Umbilical cord (tissue), 2 donors: ENCODE data around the gene KIFC1. TPM values are rescaled to one million over a fixed set of nuclear protein-coding genes. Genes with fewer than 3 reads are reported as not detected.

Experiments used
- DNase-seq: peaks from one replicate; pipeline ENCODE4 v3.0.0-alpha.2; 2015; ENCODE audit warnings: low spot score
- total RNA-seq: library from RNA; depleted of rRNA; stranded (reverse); fragments of >200 nt; gene quantifications from one replicate; pipeline ENCODE4 v1.2.3, GENCODE V29; 2014; ENCODE audit warnings: low replicate concordance; ENCODE audit not compliant: insufficient read depth

The KIFC1 gene
- total RNA-seq, 1 donor from 2014 or later, result 7.5 TPM

DNA sequence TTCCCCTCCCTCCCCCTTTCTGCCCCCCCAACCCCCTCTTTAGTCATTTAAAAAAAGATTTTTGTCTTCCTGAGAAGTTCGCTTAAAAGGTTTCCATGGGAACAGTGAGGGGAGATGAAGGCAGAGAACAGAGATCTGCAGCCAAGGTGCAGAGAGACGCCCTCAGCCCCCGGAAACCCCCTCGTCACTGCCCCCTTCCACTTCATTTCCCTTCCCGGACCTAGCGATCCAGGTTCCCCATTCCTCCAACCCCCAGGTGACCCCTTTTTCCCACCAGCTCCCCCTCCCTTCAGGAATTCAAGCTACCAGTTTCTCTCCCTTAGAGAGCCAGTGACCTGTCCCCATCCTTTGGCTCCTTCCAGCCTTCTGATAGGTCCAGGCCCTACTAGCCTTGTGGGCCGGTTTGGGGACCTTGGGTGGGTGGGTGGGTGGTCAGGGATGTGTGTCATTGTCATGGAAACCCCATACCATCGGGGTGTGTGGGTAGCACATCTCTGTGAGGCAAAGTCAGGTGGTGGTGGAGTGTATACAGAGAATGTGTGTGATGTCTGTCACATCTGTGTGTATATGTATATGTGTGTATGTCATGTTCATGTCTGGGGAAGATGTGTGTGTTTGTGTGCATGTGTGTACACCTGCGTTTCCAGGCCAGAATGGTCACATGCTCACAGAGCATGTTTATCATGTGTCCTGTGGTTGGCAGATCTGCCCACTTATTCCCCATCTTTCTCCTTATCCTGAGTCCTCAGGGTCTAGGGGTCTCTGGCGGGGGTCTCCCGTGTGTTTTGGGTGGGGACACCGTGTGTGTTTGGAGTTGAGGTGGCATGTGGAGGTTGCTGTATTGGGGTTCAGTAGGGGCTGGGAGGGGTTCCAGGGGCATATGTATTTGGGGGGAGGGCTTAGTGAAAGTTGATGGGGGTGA, 35.2 kb downstream of the KIFC1 start:
- peak; percentile 31 for DNase-seq

DNA sequence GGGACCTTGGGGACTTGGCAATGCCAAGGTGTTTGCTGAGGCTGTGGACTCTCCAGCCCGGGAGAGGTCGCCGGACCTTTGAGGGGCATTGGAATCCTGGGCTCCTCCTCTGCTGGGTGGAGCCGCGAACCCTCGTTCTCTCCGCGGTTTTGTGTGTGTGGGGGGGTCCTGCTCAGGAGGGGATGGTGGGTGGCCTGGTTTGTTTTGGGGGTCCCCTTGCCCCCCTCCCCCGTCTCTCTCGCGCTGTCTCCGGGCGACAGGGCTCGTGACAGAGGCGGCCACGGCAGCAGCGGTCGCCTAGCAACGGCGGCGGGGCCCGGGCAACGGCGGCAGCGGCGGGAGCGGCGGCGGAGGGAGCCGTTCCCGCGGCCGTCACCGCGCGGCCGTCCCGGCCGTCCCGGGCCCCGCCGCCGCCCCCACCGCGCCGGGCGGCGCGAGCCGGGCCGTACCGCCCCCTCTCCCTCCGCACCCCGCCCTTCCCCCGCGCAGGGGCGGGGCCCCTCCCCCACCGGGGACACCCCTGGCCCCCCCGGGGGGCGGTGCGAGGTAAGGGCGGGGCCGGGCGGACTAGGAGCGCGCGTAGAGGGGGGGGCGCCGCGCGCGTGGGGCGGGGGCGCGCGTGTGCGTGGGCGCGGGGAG, 36.1 kb downstream of the KIFC1 start:
- DNase-seq, result peak; percentile 25

DNA sequence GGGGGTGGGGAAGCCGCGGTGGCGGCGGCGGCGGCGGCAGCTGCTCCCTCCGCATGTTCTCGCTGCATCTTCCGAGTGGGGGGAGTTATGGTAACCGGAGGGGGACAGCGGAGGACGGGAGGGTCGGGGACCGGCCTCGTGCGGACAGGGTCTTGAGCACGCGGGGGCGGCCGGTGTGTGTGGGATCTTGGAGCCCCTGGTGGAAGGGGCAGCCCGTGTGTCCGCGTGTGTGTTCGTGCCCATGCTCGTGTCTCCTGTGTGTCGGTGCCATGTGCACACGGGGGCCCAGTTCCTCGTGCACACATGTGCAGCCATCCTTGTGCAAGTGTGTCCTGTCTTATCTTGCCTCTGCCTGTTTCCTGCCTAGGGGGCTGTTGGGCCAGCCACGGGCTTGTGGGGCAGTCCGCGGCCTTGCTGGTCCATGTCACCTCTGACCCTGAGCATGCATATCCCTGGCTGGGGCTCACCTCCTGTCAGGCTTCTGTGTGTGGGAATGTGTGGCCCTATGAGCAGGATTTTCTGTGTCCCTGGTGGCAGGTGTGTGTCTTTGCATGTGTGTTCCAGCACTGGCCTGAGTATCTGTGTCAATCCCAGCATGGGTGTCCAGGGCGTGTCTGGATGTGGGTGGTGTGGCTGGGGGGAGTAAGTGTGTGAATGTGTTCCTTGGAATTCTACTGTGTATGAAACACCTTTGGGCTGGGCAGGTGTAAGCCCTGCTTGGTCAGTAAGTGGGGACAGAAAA, 36.8 kb downstream of the KIFC1 start:
- DNase-seq, result peak; percentile 38

DNA sequence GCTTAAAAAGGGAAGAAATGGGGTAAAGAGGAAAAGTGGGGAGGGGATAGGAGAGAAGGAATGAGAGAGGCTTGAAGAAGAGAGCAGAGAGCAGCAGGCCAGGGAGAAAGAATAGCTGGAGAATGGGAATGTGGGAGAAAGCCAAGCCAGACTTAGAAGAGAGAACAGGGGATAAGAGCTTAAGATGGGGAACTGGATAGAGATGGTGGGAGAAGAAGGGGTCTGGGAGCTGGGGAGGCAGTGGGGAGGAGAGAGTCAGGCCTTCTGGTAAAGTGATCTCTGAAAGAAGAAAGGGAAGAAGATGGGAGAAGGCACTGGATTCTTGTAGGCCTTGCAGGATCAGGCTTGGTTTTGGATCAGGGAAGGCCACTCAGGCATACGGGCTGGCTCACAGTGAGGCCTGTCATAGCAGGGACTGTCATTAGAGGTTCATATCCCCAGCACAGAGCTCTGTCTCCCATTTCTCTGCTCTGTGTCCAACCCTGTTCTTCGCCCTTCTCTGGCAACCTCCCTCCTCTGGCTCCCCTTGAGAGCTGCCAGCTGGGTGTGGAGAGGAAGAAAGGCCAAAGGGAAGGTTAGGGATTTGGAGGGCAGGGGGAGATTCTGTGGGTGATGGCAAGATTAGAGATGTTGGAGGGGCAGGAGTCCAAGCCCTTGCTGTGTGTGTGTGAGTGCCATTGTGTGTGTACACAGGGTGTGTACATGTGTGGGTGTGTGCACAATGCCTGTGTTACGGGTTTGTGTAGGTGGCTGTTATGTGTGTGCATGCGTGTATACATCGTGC, 37.5 kb downstream of the KIFC1 start:
- DNase-seq, result no peak

DNA sequence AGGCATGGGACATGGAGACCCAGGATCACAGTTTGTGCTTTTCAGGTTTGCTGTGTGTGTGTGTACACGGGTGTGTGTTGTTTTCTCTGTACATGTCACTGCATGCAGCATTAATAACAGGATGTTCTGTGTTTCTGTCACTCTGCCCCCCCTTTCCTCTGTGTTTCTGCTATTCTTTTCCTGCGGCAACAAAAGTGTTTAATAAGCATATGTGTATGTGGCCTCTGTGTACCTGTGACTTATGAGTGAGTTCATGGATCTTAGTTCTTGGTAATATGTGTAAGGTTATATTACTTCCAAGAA, 38.1 kb downstream of the KIFC1 start:
- no peak for DNase-seq

DNA sequence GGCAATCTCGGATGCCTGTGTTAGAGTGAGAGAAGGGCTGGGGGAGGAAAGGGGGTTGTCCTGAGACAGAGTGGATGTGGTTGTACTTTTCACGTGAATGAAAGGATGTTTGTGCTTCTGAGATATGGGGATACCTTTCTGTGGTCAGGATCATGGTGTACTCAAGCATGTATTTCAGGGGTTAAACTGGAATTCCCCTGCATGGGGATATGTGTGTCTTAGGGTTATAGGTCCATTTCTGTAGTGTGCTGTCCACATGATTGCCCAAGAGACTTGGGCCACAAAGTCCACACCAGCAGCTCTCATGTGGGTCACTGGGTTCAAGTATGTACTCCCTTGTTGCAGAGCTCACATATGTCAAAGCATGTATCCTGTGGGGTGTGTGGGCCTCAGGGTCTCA, 38.7 kb downstream of the KIFC1 start:
- no peak for DNase-seq

DNA sequence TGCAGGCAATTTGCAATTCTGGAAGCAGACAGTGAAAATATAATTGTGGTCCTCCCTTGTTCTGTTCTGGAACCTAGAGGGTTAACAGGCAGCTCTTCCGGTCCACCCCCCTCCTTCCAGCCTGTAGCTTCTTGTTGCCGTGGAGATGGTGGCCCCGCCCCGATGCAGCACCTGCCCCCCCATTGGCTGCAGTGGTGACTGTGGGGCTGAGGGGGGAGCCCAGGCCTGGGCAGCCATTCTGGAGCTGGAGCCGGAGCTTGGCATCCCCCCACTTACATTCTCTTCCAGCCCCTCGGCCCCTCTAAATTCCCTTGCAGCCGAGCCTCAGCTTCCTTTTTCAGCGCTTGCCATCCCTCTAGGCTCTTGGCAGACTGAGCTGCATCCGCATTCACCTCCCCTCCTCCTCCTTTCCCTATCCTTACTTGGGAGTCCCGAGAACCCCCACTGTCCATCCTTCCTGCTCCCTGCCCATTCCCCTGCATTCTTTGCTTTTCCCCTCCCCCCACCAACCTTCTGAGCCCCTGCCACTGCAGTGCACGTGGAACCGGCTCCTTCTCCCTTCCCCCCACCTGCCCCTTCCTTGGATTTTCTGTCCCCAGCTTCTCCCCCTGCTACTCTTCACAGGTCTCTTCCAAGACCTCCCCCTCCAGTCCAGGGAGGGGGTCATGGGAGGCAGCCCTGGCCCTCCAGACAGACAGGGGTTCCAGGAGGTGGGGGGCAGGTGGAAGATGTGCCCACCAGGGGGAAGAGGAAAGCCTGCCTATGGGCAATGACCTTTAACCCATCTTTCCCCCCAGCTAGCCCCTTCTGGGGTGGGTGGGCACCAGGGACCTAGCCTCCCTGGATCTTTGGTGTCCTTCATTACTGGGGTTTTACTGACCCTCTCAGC, 39.6 kb downstream of the KIFC1 start:
- peak; percentile 75 for DNase-seq

DNA sequence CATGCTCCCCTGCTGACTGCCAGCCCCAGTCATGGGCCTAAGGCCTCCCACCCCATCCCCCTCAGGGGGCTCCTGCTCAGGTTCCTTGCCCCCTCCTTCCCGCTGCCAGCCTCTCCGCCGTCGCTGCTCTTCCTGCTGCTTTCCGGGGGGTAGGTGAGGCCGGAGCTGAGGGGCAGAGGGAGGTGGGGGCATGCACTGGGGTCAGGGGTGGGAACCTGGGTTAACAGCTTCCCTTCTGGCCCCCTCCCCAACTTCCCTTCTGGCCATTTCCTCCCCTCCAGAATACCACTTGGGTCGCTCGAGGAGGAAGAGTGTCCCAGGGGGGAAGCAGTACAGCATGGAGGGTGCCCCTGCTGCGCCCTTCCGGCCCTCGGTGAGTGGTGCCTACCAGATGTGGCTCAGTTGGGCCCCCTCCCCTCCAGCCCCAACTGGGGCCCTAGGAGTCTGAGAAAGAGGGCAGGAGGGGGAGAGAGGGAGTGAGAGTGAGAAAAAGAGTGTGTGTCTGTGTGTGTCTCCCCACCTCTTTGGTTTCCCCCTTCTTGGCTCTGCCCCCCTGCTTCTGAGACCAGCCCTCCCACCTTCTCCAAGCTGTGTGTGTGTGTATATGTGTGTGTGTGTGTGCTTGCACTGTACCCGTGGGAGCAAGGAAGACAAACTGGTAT, 40.4 kb downstream of the KIFC1 start:
- DNase-seq, result no peak

DNA sequence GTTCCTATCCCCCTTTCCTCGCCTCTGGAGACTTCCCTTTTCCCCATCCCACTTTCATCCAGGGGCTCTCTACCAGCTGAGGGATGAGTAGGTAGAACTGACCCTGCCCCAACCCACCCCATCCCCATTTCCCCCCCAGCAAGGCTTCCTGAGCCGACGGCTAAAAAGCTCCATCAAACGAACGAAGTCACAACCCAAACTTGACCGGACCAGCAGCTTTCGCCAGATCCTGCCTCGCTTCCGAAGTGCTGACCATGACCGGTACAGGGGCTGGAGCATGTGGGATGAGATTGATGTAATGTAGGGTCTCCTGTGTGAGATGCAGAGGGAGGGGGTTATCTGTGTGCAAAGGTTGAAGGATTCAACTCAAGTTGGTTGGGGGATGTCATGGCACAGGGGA, 40.9 kb downstream of the KIFC1 start:
- DNase-seq, result no peak

DNA sequence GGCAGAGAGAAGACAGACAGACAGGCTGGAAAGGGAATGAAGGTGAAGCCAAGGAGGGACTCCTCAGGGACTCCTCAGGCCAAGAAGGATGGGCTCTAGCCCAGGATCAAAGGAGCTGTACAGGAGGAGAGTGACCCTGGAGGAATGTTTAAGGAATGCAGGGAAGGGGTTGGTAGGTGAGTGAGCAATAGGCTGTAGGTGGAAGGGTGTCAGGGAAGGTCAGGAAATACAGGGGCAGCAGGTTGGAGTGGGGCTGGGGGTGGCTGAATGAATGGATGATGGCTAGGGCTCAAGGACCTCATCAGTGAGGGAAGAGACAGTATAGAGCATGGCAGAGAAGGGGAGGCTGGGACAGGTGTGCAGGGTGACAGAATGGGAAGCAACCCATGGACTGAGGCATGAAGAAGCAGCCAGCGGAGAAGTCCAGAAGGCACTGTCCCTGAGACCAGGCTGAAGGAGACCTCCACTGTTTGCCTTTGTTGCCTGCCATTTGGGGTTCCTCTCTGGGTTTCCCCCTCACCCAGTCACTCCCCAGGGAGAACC, 41.4 kb downstream of the KIFC1 start:
- DNase-seq, result no peak

DNA sequence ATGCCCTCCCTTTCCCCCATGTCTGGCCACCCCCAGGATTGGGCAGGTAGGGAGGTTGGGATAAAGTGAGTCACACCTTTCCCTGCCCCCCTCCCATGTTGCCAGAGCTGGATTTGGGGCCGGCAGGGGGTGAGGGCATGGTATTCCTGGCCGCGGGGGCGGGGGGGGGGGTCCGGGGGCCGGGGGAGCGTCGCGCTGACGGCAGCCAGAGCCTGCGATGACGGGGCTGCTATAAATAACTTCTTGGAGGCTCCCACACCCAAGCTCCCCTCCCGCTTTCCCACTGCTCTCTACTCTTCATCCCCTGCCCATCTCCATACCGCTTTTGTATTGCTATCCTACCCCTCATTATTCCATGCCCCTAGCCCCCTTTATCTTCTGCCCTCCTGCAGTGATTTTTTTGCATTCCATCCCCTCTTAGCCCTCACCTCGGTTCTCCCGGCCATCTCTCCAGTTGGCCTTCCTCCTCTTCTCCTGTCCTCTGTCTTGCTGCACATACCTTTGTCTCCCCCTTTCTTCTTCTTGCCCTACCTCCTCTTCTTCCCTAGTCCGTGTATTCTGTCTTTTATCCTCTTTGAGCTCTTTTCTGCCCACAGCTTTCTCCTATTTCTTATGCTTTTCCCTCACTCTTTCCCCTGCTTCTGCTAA, 42.0 kb downstream of the KIFC1 start:
- peak; percentile 70 for DNase-seq

DNA sequence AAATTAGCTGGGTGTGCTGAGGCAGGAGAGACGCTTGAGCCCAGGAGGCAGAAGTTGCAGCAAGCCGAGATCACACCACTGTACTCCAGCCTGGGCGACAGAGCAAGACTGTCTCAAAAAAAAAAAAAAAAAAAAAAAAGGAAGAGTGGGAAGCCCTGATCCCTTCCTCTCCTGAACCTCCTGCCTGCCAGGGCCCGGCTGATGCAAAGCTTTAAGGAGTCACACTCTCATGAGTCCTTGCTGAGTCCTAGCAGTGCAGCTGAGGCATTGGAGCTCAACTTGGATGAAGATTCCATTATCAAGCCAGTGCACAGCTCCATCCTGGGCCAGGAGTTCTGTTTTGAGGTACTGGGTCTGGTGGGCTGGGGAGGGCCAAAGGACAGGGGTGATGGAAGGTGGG, 43.3 kb downstream of the KIFC1 start:
- DNase-seq, result no peak

DNA sequence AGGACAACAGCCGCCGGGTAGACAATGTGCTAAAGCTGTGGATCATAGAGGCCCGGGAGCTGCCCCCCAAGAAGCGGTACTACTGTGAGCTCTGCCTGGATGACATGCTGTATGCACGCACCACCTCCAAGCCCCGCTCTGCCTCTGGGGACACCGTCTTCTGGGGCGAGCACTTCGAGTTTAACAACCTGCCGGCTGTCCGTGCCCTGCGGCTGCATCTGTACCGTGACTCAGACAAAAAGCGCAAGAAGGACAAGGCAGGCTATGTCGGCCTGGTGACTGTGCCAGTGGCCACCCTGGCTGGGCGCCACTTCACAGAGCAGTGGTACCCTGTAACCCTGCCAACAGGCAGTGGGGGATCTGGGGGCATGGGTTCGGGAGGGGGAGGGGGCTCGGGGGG, 46.0 kb downstream of the KIFC1 start:
- DNase-seq, result no peak

DNA sequence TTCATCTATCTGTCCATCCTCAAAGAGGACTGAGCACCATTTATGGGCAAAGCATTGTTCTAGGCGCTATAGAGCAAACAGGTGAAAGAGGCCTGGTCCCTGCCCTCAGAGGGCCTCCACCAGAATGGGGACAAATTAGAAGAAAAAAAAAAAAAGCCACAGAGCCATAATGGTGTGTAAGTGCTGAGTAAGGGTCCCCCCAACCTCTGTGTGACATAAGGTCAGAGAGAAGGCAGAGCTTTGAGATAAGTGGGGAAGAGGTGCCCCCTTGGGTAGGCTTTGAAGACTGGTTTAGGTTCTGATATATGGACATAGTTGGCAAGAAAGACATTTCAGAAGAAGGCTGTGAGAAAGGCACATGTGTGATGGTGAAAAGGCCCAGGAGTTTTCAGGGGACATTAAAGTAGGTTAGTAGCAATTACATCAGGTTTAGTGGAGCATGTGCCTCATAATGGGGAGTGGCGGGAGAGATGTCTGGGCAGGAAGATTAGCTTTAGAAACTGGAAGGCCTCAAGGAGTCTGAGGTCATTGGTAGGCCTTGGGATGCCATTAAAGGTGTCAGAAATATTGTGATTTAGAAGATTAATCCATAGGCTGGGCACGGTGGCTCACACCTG, 47.5 kb downstream of the KIFC1 start:
- DNase-seq, result no peak

DNA sequence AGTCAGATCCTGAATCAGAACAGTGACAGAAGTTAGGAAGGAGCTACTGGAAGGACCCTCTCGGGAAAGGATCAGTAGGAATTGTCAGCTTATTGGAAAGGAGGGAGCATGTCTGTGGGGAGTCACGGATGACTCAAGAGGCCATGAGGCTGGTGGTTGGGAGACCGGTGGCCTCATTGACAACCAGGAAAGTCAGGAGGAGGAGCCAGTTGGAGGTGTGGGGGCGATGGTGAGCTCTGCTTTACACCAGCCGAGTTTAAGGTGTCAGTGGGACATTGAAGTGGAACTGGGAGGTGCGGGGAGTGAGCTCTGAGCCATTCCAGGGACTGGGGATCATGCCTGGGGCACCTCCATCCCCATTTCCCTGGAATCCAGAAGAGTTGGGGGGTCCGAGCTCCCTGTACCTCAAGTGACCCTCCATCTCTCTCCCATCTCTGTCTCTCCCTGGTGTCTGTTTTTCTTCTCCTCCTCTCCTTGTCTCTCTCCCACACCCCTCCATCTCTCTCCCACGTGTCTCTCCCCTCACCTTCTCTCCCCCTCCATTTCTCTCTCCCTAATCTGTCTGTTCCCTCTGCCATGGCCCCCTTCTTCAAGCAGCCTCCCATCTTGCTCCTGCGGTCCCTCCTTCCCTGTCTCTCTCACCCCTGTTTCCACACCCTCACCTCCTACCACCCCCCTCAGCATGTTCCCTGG, 48.5 kb downstream of the KIFC1 start:
- no peak for DNase-seq

DNA sequence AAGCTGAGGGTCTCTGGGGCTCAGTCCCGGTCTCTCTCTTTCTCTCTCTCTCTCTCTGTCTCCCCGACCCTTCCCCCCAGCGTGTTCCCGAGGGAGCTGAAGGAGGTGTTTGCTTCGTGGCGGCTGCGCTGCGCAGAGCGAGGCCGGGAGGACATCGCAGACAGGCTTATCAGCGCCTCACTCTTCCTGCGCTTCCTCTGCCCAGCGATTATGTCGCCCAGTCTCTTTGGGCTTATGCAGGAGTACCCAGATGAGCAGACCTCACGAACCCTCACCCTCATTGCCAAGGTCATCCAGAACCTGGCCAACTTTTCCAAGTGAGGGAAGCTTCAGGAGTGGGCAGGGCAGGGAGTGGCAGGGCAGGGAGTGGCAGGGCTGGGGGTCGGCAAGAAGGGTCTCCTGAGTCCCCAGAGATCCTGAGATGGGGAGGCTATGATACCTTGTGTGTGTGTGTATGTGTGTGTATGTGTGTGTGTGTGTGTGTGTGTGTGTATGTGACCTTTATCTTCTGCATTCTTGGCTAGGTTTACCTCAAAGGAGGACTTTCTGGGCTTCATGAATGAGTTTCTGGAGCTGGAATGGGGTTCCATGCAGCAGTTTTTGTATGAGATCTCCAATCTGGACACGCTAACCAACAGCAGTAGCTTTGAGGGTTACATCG, 49.2 kb downstream of the KIFC1 start:
- no peak for DNase-seq

DNA sequence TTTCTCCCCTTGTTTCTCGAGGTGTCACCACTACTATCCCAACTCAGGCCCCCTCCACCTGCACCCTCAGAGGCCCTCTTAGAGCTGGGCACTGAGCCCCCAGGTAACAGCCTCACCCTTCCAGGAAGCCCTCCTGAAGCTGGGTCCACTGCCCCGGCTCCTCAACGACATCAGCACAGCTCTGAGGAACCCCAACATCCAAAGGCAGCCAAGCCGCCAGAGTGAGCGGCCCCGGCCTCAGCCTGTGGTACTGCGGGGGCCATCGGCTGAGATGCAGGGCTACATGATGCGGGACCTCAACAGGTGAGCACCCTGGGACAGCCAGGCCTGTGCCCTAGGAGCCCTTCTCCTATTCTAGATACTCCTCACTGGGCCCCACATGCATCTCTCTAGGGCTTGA, 49.8 kb downstream of the KIFC1 start:
- no peak for DNase-seq

DNA sequence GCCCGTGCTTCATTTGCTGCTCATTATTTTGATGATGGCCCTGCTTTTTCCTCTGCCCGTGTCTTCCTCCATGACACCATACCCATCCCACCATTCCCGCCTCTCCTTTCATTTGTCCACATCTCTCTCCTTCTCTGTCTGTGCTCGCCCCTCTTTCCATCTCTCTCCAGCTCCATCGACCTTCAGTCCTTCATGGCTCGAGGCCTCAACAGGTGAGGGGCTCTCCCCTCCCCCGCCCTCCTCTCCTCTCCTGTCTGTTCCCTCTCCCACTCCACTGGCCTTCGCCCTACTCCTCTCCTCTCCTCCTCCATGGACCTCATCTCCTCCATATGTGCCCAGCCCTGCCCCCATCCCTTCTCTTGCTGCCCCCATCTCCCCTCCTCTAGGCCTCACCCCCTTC, 50.7 kb downstream of the KIFC1 start:
- DNase-seq, result no peak
